SK-N-SH treated with all-trans-retinoic acid at 6 μM for 48 hours (cell line): ENCODE results near the gene RPL18A.

Source experiments
- ATAC-seq: fragments of 200-7000 bp; cut with Tn5 transposase; 3 replicates; pipeline ENCODE4 v1.9.1; 2020; ENCODE audit warnings: mild to moderate bottlenecking, moderate library complexity
- ARNTL ChIP-seq: fragments of 450-650 bp; formaldehyde crosslinking; IDR thresholded peaks from 2 replicates; pipeline ENCODE4 v1.5.0; 2020; ENCODE audit warnings: low read depth, mild to moderate bottlenecking, moderate library complexity, borderline replicate concordance
- BACH2 ChIP-seq: fragments of 250-450 bp; sonication (Bioruptor Pico); IDR thresholded peaks from 2 replicates; pipeline ENCODE4 v1.9.0; 2021; ENCODE audit warnings: mild to moderate bottlenecking, borderline replicate concordance
- CREB5 ChIP-seq: fragments of 250-450 bp; sonication (Bioruptor Pico); IDR thresholded peaks from 2 replicates; pipeline ENCODE4 v1.5.1; 2020; ENCODE audit warnings: low read depth, mild to moderate bottlenecking, moderate library complexity
- CSDC2 ChIP-seq: fragments of 250-450 bp; sonication (Bioruptor Pico); IDR thresholded peaks from 2 replicates; pipeline ENCODE4 v1.5.0; 2020; ENCODE audit warnings: mild to moderate bottlenecking, moderate library complexity
- CSRNP3 ChIP-seq: fragments of 250-450 bp; sonication (Bioruptor Pico); IDR thresholded peaks from 2 replicates; pipeline ENCODE4 v1.5.1; 2021; ENCODE audit warnings: mild to moderate bottlenecking, moderate library complexity
- ESRRG ChIP-seq: fragments of 250-450 bp; sonication (Bioruptor Pico); IDR thresholded peaks from 2 replicates; pipeline ENCODE4 v1.6.1; 2021; ENCODE audit warnings: mild to moderate bottlenecking
- GLIS3 ChIP-seq: fragments of 250-450 bp; sonication (Bioruptor Pico); IDR thresholded peaks from 2 replicates; pipeline ENCODE4 v1.5.0; 2020; ENCODE audit warnings: mild to moderate bottlenecking, moderate library complexity
- ISL1 ChIP-seq: fragments of 250-450 bp; sonication (Bioruptor Pico); IDR thresholded peaks from 2 replicates; pipeline ENCODE4 v2.1.2; 2022; ENCODE audit warnings: mild to moderate bottlenecking, moderate library complexity
- OSR1 ChIP-seq: fragments of 250-450 bp; sonication (Bioruptor Pico); IDR thresholded peaks from 2 replicates; pipeline ENCODE4 v1.8.0; 2022; ENCODE audit warnings: moderate library complexity, mild to moderate bottlenecking, inconsistent platforms
- PATZ1 ChIP-seq: fragments of 250-450 bp; sonication (Bioruptor Pico); IDR thresholded peaks from 2 replicates; pipeline ENCODE4 v1.8.0; 2020; ENCODE audit warnings: mild to moderate bottlenecking, moderate library complexity, borderline replicate concordance
- PPARA ChIP-seq: fragments of 250-450 bp; sonication (Bioruptor Pico); IDR thresholded peaks from 2 replicates; pipeline ENCODE4 v1.5.0; 2020; ENCODE audit warnings: mild to moderate bottlenecking, borderline replicate concordance
- RARB ChIP-seq: fragments of 250-450 bp; sonication (Bioruptor Pico); IDR thresholded peaks from 2 replicates; pipeline ENCODE4 v1.8.0; 2021; ENCODE audit warnings: mild to moderate bottlenecking, moderate library complexity
- TCF4 ChIP-seq: fragments of 250-450 bp; sonication (Bioruptor Pico); IDR thresholded peaks from 2 replicates; pipeline ENCODE4 v1.8.0; 2021; ENCODE audit warnings: mild to moderate bottlenecking, moderate library complexity, borderline replicate concordance
- ZC3H10 ChIP-seq: fragments of 250-450 bp; sonication (Bioruptor Pico); IDR thresholded peaks from 2 replicates; pipeline ENCODE4 v1.5.1; 2021; ENCODE audit warnings: mild to moderate bottlenecking, moderate library complexity
- ZFP3 ChIP-seq: fragments of 250-450 bp; sonication (Bioruptor Pico); IDR thresholded peaks from 2 replicates; pipeline ENCODE4 v1.5.0; 2020; ENCODE audit warnings: mild to moderate bottlenecking, moderate library complexity
- ZFP30 ChIP-seq: fragments of 450-650 bp; formaldehyde crosslinking; IDR thresholded peaks from 2 replicates; pipeline ENCODE4 v1.5.0; 2022; ENCODE audit warnings: mild to moderate bottlenecking, moderate library complexity
- ZNF565 ChIP-seq: fragments of 450-650 bp; formaldehyde crosslinking; conservative IDR thresholded peaks from 2 replicates; pipeline ENCODE4 v1.5.0; 2020; ENCODE audit warnings: low read depth, mild to moderate bottlenecking, moderate library complexity
- ZNF70 ChIP-seq: fragments of 450-650 bp; formaldehyde crosslinking; IDR thresholded peaks from 2 replicates; pipeline ENCODE4 v1.5.0; 2020; ENCODE audit warnings: mild to moderate bottlenecking, moderate library complexity
- ZNF8 ChIP-seq: fragments of 450-650 bp; formaldehyde crosslinking; IDR thresholded peaks from 2 replicates; pipeline ENCODE4 v1.5.0; 2020; ENCODE audit warnings: mild to moderate bottlenecking, moderate library complexity

RPL18A gene

GRCh38 chr19:17866964-17867486 lies 7.3 kb downstream of the RPL18A start (continued):
- no peak for TF ChIP-seq CREB5 (CRISPR knock-in tag)

GRCh38 chr19:17868669-17869068 lies 9.0 kb downstream of the RPL18A start:
- TF ChIP-seq ZNF565 (CRISPR knock-in tag): no peak
- no peak for TF ChIP-seq ZNF70 (CRISPR knock-in tag)
- no peak for TF ChIP-seq ZFP3 (CRISPR knock-in tag)
- no peak for TF ChIP-seq OSR1 (CRISPR knock-in tag)
- TF ChIP-seq ISL1 (CRISPR knock-in tag): no peak
- TF ChIP-seq CSDC2: no peak
- TF ChIP-seq BACH2 (CRISPR knock-in tag): no peak
- TF ChIP-seq CREB5 (CRISPR knock-in tag): no peak
- TF ChIP-seq ZFP30 (CRISPR knock-in tag): no peak
- no peak for TF ChIP-seq TCF4 (CRISPR knock-in tag)
- no peak for TF ChIP-seq PPARA (CRISPR knock-in tag)
- no peak for TF ChIP-seq ESRRG (CRISPR knock-in tag)
- TF ChIP-seq CSRNP3 (CRISPR knock-in tag): no peak
- no peak for TF ChIP-seq ARNTL (CRISPR knock-in tag)
- no peak for TF ChIP-seq ZNF8 (CRISPR knock-in tag)
- TF ChIP-seq, all 23 proteins: peak for 0
- no peak for ATAC-seq

- ATAC-seq: no peak
Measured at GRCh38 chr19:17869114-17869608, 9.5 kb downstream of the RPL18A start.

GRCh38 chr19:17871032-17871877 lies 11.5 kb downstream of the RPL18A start:
- no peak for ATAC-seq
- TF ChIP-seq BACH2 (CRISPR knock-in tag): no peak

More at GRCh38 chr19:17869114-17869608, 9.5 kb downstream of the RPL18A start:
- TF ChIP-seq RARB (CRISPR knock-in tag): no peak
- no peak for TF ChIP-seq CSDC2
- TF ChIP-seq, all 23 proteins: peak for 0

GRCh38 chr19:17871878-17872250 lies 12.2 kb downstream of the RPL18A start, which contains the start of gene SLC5A5:
TSS of gene SLC5A5 (plus strand) at chr19:17871945. CDS start at chr19:17872320, 375 bp downstream.
- no peak for TF ChIP-seq ESRRG (CRISPR knock-in tag)
- TF ChIP-seq CSDC2: no peak
- TF ChIP-seq TCF4 (CRISPR knock-in tag): no peak
- TF ChIP-seq ZFP30 (CRISPR knock-in tag): no peak
- no peak for TF ChIP-seq OSR1 (CRISPR knock-in tag)
- no peak for TF ChIP-seq ZNF70 (CRISPR knock-in tag)
- no peak for TF ChIP-seq ZFP3 (CRISPR knock-in tag)
- TF ChIP-seq CREB5 (CRISPR knock-in tag): no peak
- no peak for TF ChIP-seq ARNTL (CRISPR knock-in tag)
- TF ChIP-seq PATZ1 (CRISPR knock-in tag): no peak
- TF ChIP-seq ZC3H10: no peak
- TF ChIP-seq GLIS3 (CRISPR knock-in tag): no peak
- no peak for TF ChIP-seq RARB (CRISPR knock-in tag)
- no peak for ATAC-seq
